ENCODE results near the gene CFAP157. TPM values are rescaled to one million over a fixed set of nuclear protein-coding genes. Genes with fewer than 3 reads are reported as not detected.

CFAP157 gene
- total and polyA plus RNA-seq, 5 experiments from 2014 or later: 0.18 to 0.99 (median 0.32) TPM

GRCh38 chr9:127680846-127681245 is 25.9 kb upstream of the CFAP157 start:
- Mint-ChIP-seq H3K4me1 (no peaks in the 10 kb centered on the region), H3K36me3 (peaks cover 0 to 58% (median 9%) of the 10 kb centered on the region in 3 donors), H3K9me3 (no peaks in the 10 kb centered on the region), H3K27me3 (no peaks in the 10 kb centered on the region), H3K4me3 (no peak overlapping the region), H3K27ac (no peak overlapping the region)
- no peak for ATAC-seq
- DNase-seq: no peak
- POLR2A ChIA-PET: no interaction called here

GRCh38 chr9:127682351-127683136 is 24.2 kb upstream of the CFAP157 start:
- POLR2A ChIA-PET: no interaction called here
- DNase-seq: no peak
- Mint-ChIP-seq H3K4me1 (no peaks in the 10 kb centered on the region), H3K9me3 (no peaks in the 10 kb centered on the region), H3K27ac (no peak overlapping the region), H3K4me3 (no peak overlapping the region), H3K27me3 (no peaks in the 10 kb centered on the region), H3K36me3 (peaks cover 0 to 55% (median 9%) of the 10 kb centered on the region in 3 donors)
- no peak for ATAC-seq

- H3K4me1 Mint-ChIP-seq: no peaks in the 10 kb centered on the region
- H3K27me3 Mint-ChIP-seq: no peaks in the 10 kb centered on the region
- H3K36me3 Mint-ChIP-seq: peaks cover 0 to 52% (median 6%) of the 10 kb centered on the region in 3 donors
- POLR2A ChIA-PET: no interaction called here
- ATAC-seq (no peak), DNase-seq (no peak)
- H3K4me3 Mint-ChIP-seq: no peak overlapping the region
- no peaks in the 10 kb centered on the region for H3K9me3 Mint-ChIP-seq
- no peak overlapping the region for H3K27ac Mint-ChIP-seq
Observed at GRCh38 chr9:127683723-127684122, 23.1 kb upstream of the CFAP157 start.

GRCh38 chr9:127684576-127684975 is 22.2 kb upstream of the CFAP157 start:
- DNase-seq (no peak), ATAC-seq (no peak)
- Mint-ChIP-seq H3K27ac (peak overlapping the region in 1 of 10 donors; percentile 16), H3K4me1 (no peaks in the 10 kb centered on the region), H3K9me3 (no peaks in the 10 kb centered on the region), H3K36me3 (peaks cover 0 to 47% (median 6%) of the 10 kb centered on the region in 3 donors), H3K4me3 (no peak overlapping the region), H3K27me3 (no peaks in the 10 kb centered on the region)
- POLR2A ChIA-PET: no interaction called here

GRCh38 chr9:127686461-127687393 is 20.1 kb upstream of the CFAP157 start:
- Mint-ChIP-seq H3K4me3 (no peak overlapping the region), H3K36me3 (peaks cover 0 to 41% (median 3%) of the 10 kb centered on the region in 3 donors), H3K27me3 (no peaks in the 10 kb centered on the region), H3K27ac (no peak overlapping the region), H3K9me3 (no peaks in the 10 kb centered on the region), H3K4me1 (no peaks in the 10 kb centered on the region)
- DNase-seq: no peak
- POLR2A ChIA-PET: interaction anchor here (0.5 to 1.2 kb wide), 2 partner anchors 25 to 293 kb away, joined by 3 read pairs; no protein-coding TSS in a partner anchor
- no peak for ATAC-seq

- H3K4me1 Mint-ChIP-seq: peaks cover 0 to 3% (median 0%) of the 10 kb centered on the region in 4 donors
- H3K27ac Mint-ChIP-seq: no peak overlapping the region
- POLR2A ChIA-PET: interaction anchor here (0.6 kb wide), 1 partner anchor 9 kb away, joined by 5 read pairs; no protein-coding TSS in a partner anchor
- H3K27me3 Mint-ChIP-seq: no peaks in the 10 kb centered on the region
- no peaks in the 10 kb centered on the region for H3K9me3 Mint-ChIP-seq
- ATAC-seq: no peak
- H3K4me3 Mint-ChIP-seq: no peak overlapping the region
- DNase-seq: no peak
- peaks cover 0 to 27% (median 3%) of the 10 kb centered on the region in 3 donors for H3K36me3 Mint-ChIP-seq
Observed at GRCh38 chr9:127689329-127690000, 17.3 kb upstream of the CFAP157 start.

GRCh38 chr9:127690735-127691134 is 16.1 kb upstream of the CFAP157 start:
- Mint-ChIP-seq H3K36me3 (peaks cover 0 to 19% (median 0%) of the 10 kb centered on the region in 3 donors), H3K27ac (no peak overlapping the region), H3K4me3 (no peak overlapping the region), H3K27me3 (no peaks in the 10 kb centered on the region), H3K4me1 (peaks cover 0 to 6% (median 0%) of the 10 kb centered on the region in 4 donors), H3K9me3 (no peaks in the 10 kb centered on the region)
- POLR2A ChIA-PET: no interaction called here
- ATAC-seq: no peak
- DNase-seq: no peak

- Mint-ChIP-seq H3K4me1 (peaks cover 0 to 6% (median 0%) of the 10 kb centered on the region in 4 donors), H3K27ac (peak overlapping the region in 2 of 10 donors; percentile 14 to 37), H3K9me3 (no peaks in the 10 kb centered on the region), H3K27me3 (no peaks in the 10 kb centered on the region), H3K4me3 (peak overlapping the region in 1 of 10 donors; percentile 29), H3K36me3 (peaks cover 0 to 15% (median 0%) of the 10 kb centered on the region in 3 donors)
- ATAC-seq (no peak), DNase-seq (no peak)
- POLR2A ChIA-PET: interaction anchor here (0.7 kb wide), 1 partner anchor 95 kb away, joined by 3 read pairs; no protein-coding TSS in a partner anchor
Observed at GRCh38 chr9:127692071-127692470, 14.7 kb upstream of the CFAP157 start.

GRCh38 chr9:127693143-127693542 is 13.6 kb upstream of the CFAP157 start:
- Mint-ChIP-seq H3K9me3 (no peaks in the 10 kb centered on the region), H3K27me3 (no peaks in the 10 kb centered on the region), H3K4me3 (no peak overlapping the region), H3K4me1 (peaks cover 0 to 6% (median under 1%) of the 10 kb centered on the region in 4 donors), H3K36me3 (peaks cover 0 to 15% (median 0%) of the 10 kb centered on the region in 3 donors), H3K27ac (no peak overlapping the region)
- ATAC-seq: no peak
- no peak for DNase-seq
- POLR2A ChIA-PET: no interaction called here

- no peak for ATAC-seq
- peaks cover 0 to 6% (median under 1%) of the 10 kb centered on the region in 4 donors for H3K4me1 Mint-ChIP-seq
- H3K9me3 Mint-ChIP-seq: no peaks in the 10 kb centered on the region
- no peak for DNase-seq
- H3K27ac Mint-ChIP-seq: peak overlapping the region in 1 of 10 donors; percentile 2
- H3K27me3 Mint-ChIP-seq: no peaks in the 10 kb centered on the region
- no peak overlapping the region for H3K4me3 Mint-ChIP-seq
- POLR2A ChIA-PET: no interaction called here
- H3K36me3 Mint-ChIP-seq: peaks cover 0 to 15% (median 0%) of the 10 kb centered on the region in 3 donors
Observed at GRCh38 chr9:127693697-127694096, 13.1 kb upstream of the CFAP157 start.

- no peaks in the 10 kb centered on the region for H3K9me3 Mint-ChIP-seq
- DNase-seq (no peak), ATAC-seq (no peak)
- H3K27me3 Mint-ChIP-seq: no peaks in the 10 kb centered on the region
- POLR2A ChIA-PET: no interaction called here
- H3K36me3 Mint-ChIP-seq: peaks cover 0 to 12% (median 0%) of the 10 kb centered on the region in 3 donors
- H3K27ac Mint-ChIP-seq: peak overlapping the region in 2 of 10 donors; percentile 6 to 24
- no peak overlapping the region for H3K4me3 Mint-ChIP-seq
- peaks cover 8 to 12% (median 12%) of the 10 kb centered on the region in 4 donors for H3K4me1 Mint-ChIP-seq
Observed at GRCh38 chr9:127694890-127695720, 11.7 kb upstream of the CFAP157 start.

Measured in naive thymus-derived CD8-positive, alpha-beta T cell (primary cell).